Naive thymus-derived CD8-positive, alpha-beta T cell (primary cell): Measurements from ENCODE around the gene KDM5B. TPM values are rescaled to one million over a fixed set of nuclear protein-coding genes. Genes with fewer than 3 reads are reported as not detected.

ENCODE experiments used
- ATAC-seq, 2 donors: fragments of 150-1000 bp; cut with Tn5 transposase in 1 of 2; sonication (Bioruptor Pico), chemical (Tn5 transposase) in 1 of 2; 1 replicate in 1 of 2; 2 replicates in 1 of 2; pipeline ENCODE4 v1.10.0; 2021; ENCODE audit warnings: mild to moderate bottlenecking in 2 of 2, moderate library complexity in 2 of 2
- POLR2A ChIA-PET: fragments of 350-600 bp; sonication (Branson Sonifier 250); formaldehyde crosslinking; loops from one replicate; lab custom pipeline; 2021; ENCODE audit warnings: antibody characterized with exemption; lab: Charles Lee
- DNase-seq, 10 donors: peaks; one replicate each; pipeline versions ENCODE4 v3.0.0 to v3.0.0-alpha.2; 2020 to 2022
- H3K27ac Mint-ChIP-seq, 10 donors: one replicate each; pipeline ENCODE4 v1.8.0; 2020 to 2022; ENCODE audit warnings: mild to moderate bottlenecking in 10 of 10, mixed read lengths in 10 of 10, moderate library complexity in 4 of 10, inconsistent platforms in 1 of 10
- H3K27me3 Mint-ChIP-seq, 5 donors: one replicate each; pipeline ENCODE4 v1.8.0; 2021 to 2022; ENCODE audit warnings: mixed read lengths in 5 of 5
- H3K36me3 Mint-ChIP-seq, 3 donors: one replicate each; pipeline ENCODE4 v1.8.0; 2020 to 2022; ENCODE audit warnings: mixed read lengths in 3 of 3, mild to moderate bottlenecking in 2 of 3, inconsistent platforms in 1 of 3
- H3K4me1 Mint-ChIP-seq, 4 donors: one replicate each; pipeline ENCODE4 v1.8.0; 2021 to 2022; ENCODE audit warnings: mixed read lengths in 4 of 4
- H3K4me3 Mint-ChIP-seq, 10 donors: one replicate each; pipeline ENCODE4 v1.8.0; 2020 to 2022; ENCODE audit warnings: mild to moderate bottlenecking in 10 of 10, mixed read lengths in 10 of 10, moderate library complexity in 6 of 10, inconsistent platforms in 1 of 10
- H3K9me3 Mint-ChIP-seq, 9 donors: one replicate each; pipeline ENCODE4 v1.8.0; 2020 to 2022; ENCODE audit warnings: mixed read lengths in 9 of 9, mild to moderate bottlenecking in 3 of 9, inconsistent platforms in 1 of 9, moderate library complexity in 1 of 9
- polyA plus RNA-seq, 3 donors: library from polyadenylated mRNA; unstranded; fragments of 300-500 nt; fragmentation: Illumina TruSeq; gene quantifications; one replicate each; pipeline ENCODE4 v1.2.3, GENCODE V29; 2021
- total RNA-seq, 8 experiments: library from RNA in 2 of 8; stranded (reverse) in 2 of 8; gene quantifications; one replicate each; pipeline ENCODE4 v1.2.3 and lab custom pipeline; 2021 to 2026

The KDM5B gene
- 10 to 100 TPM; 45.6 to 48.0 TPM for total RNA-seq
- 10 to 100 TPM in 2 of 3 donors, 1 to 10 TPM in 1; 7.9 to 11.9 (median 11.5) TPM for polyA plus RNA-seq
- 75.0 to 127 (median 110) reads per million in 6 experiments for total RNA-seq (lab: John Stamatoyannopoulos, UW)

DNA sequence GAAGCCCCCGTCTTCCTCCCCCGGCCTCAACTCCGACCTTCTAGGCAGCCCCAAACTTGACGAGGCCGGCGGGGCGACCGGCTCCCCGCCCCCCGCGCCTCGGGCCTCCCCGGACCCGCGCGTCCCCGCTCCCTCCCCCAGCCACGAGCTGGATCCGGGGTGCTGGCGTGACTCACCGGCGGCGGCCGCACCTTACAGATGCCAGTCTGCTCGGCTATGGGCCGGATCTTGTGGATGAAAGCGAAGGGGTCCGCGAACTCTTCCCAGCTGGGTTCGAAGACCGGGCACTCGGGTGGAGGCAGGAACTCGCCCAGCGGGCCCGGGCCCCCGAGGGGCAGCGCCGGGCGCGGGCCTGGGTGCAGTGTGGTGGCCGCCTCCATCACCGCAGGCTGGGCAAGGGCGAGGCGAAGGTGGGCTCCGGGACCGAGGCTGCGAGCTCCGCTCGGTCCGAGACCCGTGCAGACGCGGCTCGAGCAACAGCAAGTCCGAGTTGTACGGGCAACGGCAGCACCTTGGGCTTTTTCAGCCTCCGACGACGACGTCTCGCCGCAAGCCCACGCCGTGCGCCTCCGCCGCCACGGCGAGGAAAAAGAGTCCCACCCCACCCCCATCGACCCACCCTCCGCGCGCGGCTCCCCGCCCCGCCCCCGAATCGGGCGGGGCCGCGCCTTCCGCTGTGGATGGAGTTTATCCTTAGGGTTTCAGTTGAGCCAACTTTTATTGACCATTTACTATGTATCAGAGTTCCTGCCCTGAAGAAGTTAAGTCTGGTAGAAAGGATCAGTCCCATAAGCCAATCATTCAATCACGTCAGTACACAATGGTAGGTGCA lies at the start of gene KDM5B:
Gene KDM5B (minus strand): TSS at position 496 of the 832 bp plus-strand sequence. CDS start 116 bp downstream, at position 380.
- Mint-ChIP-seq H3K27ac (peak within 1 kb of the TSS; percentile 55 to 91 (median 82)), H3K27me3 (no peaks in the 10 kb centered on the region), H3K4me3 (peak within 1 kb of the TSS; percentile 75 to 97 (median 84)), H3K9me3 (no peaks in the 10 kb centered on the region), H3K4me1 (peaks cover 26 to 62% (median 55%) of the 10 kb centered on the region in 4 donors), H3K36me3 (no peaks in the 10 kb centered on the region)
- DNase-seq, result peak; percentile 38 to 77 (median 52)
- ATAC-seq, result peak; percentile 57 to 62
- POLR2A ChIA-PET, result interaction anchor here (0.7 to 1.1 kb wide), 2 partner anchors 10 to 12 kb away, joined by 3 read pairs; no protein-coding TSS in a partner anchor

DNA sequence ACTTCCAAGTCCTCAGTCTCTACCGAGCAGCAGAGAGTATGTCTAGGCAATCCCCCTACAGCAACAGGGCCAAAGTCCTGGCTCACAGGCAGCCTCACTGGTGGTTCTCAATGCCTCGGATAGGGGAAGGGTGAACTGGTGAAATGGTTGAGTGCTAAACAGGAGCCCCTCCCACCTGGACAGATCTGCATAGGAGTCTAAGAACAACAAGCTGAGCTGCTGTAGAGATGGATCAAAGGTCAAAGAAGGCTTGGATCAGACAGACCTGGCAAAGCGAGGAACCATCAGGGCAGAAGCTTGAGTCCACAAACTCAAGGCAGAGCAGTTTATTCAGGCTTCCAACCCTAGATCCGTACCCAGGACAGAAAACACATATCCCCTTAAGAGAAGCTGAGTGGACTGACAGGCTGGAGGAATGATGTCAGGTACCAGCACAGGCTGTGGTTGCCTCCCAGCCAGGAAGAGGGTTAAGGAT lies 49.0 kb upstream of the KDM5B start:
- POLR2A ChIA-PET, result interaction anchor here (0.5 kb wide), 1 partner anchor 126 kb away, joined by 3 read pairs; no protein-coding TSS in a partner anchor
- ATAC-seq, result no peak
- Mint-ChIP-seq H3K27me3 (peaks cover 8 to 36% (median 21%) of the 10 kb centered on the region in 5 donors), H3K27ac (peak overlapping the region in 1 of 10 donors; percentile 9), H3K36me3 (no peaks in the 10 kb centered on the region), H3K4me3 (no peak overlapping the region), H3K4me1 (peaks cover 8 to 16% (median 14%) of the 10 kb centered on the region in 4 donors), H3K9me3 (no peaks in the 10 kb centered on the region)
- no peak for DNase-seq

DNA sequence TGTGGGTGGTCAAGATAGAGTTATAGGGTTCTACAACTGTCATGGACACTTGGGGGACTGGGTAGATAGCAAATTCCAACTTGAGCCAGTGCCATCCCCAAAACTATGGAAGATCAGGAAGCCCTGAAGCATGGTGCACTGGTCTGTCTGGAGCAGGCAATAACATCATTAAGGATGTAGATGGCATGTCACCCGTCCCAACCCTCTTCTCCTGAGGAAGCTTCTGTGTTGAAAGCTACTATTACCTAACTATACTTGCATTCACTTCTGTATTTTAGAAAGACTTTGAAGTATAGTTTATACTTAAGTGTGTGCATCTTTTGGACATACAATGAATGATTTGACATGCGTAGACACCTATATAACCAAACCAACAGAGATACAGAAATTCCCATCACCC lies 47.8 kb upstream of the KDM5B start:
- DNase-seq (no peak), ATAC-seq (no peak)
- POLR2A ChIA-PET, result no interaction called here
- Mint-ChIP-seq H3K4me1 (peaks cover 0 to 6% (median 4%) of the 10 kb centered on the region in 4 donors), H3K36me3 (no peaks in the 10 kb centered on the region), H3K9me3 (no peaks in the 10 kb centered on the region), H3K4me3 (no peak overlapping the region), H3K27ac (no peak overlapping the region), H3K27me3 (peaks cover 2 to 24% (median 11%) of the 10 kb centered on the region in 5 donors)

DNA sequence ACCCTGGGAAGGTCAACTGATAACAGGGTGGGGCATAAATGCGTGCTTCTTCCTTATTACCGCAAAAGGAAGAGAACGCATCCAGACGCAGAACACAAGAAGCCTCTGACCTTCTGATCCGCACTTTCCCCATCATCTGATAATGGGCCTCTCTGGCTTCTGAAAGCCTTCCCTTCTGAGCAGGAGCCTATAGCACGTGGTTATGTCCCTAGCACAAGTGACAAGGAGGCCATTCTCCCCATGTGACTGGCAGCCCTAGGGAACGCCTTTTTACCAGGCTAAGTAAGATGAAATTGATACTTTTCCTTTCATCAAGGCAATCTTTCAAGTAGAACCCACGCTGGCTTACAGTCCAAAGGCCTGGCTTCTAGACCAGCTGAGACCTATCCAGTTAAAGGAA lies 46.6 kb upstream of the KDM5B start:
- POLR2A ChIA-PET, result no interaction called here
- Mint-ChIP-seq H3K4me3 (no peak overlapping the region), H3K27me3 (peaks cover 2 to 14% (median 2%) of the 10 kb centered on the region in 5 donors), H3K4me1 (peaks cover 0 to 4% (median 0%) of the 10 kb centered on the region in 4 donors), H3K27ac (no peak overlapping the region), H3K36me3 (no peaks in the 10 kb centered on the region), H3K9me3 (no peaks in the 10 kb centered on the region)
- ATAC-seq, result no peak
- no peak for DNase-seq

DNA sequence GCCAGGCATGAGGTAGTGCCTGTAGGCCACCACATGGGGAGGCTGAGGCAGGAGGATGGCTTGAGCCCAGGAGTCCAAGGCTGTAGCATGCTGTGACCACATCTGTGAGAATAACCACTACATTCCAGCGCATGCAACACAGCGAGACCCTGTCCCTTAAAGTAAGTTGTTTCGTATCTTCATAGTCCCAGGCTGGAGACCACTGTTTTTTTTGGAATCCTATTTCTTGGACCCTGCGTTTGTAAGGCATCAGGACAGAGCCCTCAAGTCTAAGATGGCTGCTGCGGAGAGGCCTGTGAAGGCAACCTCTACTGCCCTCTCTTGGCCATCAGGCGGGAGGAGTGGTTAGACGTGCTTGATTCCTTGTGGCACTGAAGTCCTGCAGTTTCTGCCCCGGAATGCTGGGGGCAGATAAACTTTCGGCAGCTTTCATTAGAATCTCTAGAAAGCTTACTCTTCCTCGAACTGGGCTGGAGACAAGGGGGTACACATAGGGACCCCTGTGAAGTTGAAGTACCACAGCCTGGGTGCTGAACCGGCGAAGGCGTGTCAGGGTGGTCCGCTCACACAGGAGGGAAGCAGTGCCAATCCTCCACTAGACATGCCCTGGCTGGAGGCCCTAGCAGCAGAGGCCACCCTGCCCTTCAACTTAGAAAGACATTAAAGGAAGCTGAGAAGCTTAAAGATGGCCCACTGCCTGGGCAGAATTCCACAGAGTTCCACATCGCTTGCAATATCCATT lies 44.1 kb upstream of the KDM5B start:
- H3K36me3 Mint-ChIP-seq, result no peaks in the 10 kb centered on the region
- peak in 1 of 2 donors; percentile 54 for ATAC-seq
- H3K4me1 Mint-ChIP-seq, result peaks cover 0 to 5% (median 0%) of the 10 kb centered on the region in 4 donors
- H3K4me3 Mint-ChIP-seq, result no peak overlapping the region
- POLR2A ChIA-PET, result no interaction called here
- peak in 2 of 10 donors; percentile 13 to 14 for DNase-seq
- H3K27me3 Mint-ChIP-seq, result no peaks in the 10 kb centered on the region
- H3K27ac Mint-ChIP-seq, result no peak overlapping the region
- H3K9me3 Mint-ChIP-seq, result no peaks in the 10 kb centered on the region

DNA sequence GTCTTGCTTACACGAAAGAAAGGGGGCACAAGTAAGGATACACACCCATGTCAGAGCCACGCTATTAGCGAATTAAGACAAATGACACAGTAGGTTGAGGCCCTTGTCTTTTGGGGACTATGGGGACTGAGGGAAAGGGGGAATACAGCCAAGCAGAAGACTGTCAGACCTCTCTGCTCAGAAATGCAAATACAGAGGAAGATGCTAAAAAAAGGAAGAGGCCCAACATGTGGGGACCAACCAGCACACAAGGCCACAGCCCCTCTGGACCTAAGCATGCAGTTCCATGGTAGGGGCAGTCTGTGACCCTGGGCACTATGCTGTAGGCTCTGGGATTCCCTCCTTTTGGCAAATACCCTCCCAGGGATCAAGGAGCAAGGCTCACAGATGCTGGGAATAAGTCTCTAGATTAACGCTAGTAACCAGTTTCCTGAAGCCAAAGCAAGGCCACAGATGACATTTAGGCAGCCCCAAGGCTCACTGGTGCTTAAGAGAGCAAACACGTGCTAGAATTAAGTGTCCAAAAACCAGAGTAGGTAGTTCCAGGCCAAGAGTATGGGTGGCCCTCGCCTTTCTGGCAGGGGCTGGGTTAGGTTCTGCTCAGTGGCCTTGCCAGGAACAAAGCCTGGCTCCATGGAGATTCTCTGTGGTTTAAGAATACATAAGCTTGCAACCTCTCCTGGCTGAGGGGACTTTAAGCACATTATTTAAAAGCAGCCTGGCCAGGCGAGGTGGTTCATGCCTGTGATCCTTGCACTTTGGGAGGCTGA lies 42.6 kb upstream of the KDM5B start:
- Mint-ChIP-seq H3K36me3 (no peaks in the 10 kb centered on the region), H3K27me3 (peaks cover 0 to 4% (median 0%) of the 10 kb centered on the region in 5 donors)

DNA sequence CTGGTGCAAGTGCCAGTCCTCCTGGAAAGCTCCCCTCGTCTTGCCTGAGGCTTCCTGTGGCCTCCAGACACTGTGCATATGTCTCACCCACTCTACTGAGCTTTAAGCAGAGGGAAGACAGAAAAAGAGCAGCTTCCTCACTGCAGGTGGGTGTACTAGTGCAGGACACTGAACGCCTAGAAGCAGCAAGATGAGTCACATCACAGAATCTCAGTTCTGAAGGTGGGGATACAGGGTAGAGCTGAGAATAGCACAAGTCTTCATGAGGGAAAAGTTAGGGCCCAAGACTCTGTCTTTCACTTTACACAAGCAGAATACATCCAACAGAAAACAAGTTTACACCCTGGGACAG lies 39.9 kb upstream of the KDM5B start:
- ATAC-seq (no peak), DNase-seq (no peak)
- no peaks in the 10 kb centered on the region for H3K9me3 Mint-ChIP-seq
- no peak overlapping the region for H3K27ac Mint-ChIP-seq
- no peaks in the 10 kb centered on the region for H3K36me3 Mint-ChIP-seq
- H3K27me3 Mint-ChIP-seq, result peaks cover 0 to 12% (median 1%) of the 10 kb centered on the region in 5 donors
- POLR2A ChIA-PET, result no interaction called here
- no peak overlapping the region for H3K4me3 Mint-ChIP-seq
- peaks cover 0 to 5% (median 0%) of the 10 kb centered on the region in 4 donors for H3K4me1 Mint-ChIP-seq

More for the DNA sequence above, 42.6 kb upstream of the KDM5B start:
- peaks cover 0 to 5% (median 0%) of the 10 kb centered on the region in 4 donors for H3K4me1 Mint-ChIP-seq
- H3K27ac Mint-ChIP-seq, result no peak overlapping the region
- DNase-seq, result no peak
- no peak for ATAC-seq
- POLR2A ChIA-PET, result no interaction called here
- no peaks in the 10 kb centered on the region for H3K9me3 Mint-ChIP-seq
- H3K4me3 Mint-ChIP-seq, result no peak overlapping the region

DNA sequence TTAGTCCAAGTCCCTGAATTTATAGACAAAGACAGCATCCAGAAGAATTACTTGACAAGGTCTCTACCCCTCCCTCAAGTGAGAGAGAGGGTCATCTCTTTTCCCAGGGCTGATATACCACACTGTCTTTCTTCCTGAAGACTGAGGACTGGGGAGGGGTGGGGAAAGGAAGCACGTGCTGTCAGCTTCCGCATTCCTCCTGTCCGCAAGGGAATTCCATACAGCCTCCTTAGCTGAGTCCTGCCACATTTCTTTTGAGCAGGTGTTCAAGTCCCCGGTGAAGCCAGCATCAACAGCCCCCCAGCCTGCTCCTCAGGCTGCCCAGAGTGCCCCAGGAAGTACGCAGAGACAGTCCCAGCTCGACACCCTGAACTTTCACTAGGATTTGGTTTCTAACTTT lies 36.7 kb upstream of the KDM5B start:
- ATAC-seq, result no peak
- POLR2A ChIA-PET, result no interaction called here
- Mint-ChIP-seq H3K9me3 (no peaks in the 10 kb centered on the region), H3K27me3 (peaks cover 3 to 31% (median 11%) of the 10 kb centered on the region in 5 donors), H3K4me1 (peaks cover 0 to 1% (median 0%) of the 10 kb centered on the region in 4 donors), H3K4me3 (no peak overlapping the region), H3K36me3 (no peaks in the 10 kb centered on the region), H3K27ac (no peak overlapping the region)
- no peak for DNase-seq

DNA sequence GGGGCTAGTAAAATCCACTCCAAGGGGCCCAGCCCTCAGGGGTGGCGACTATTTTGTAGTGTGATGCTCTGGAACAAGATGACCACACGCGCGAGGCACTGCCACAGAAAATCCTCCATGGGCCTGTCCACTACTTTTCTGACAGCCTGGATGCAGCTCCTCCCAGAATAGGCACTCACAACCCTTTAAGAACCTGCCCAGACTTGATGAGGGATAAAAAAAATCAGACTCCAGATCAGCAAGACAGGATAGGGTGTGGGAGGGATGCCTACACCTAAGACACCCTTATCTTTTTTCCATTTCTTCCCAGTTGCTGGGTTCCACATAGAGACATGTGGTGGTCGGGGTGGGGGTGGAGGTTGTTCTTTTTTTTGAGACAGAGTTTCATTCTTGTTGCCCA lies 36.0 kb upstream of the KDM5B start:
- no peaks in the 10 kb centered on the region for H3K36me3 Mint-ChIP-seq
- POLR2A ChIA-PET, result no interaction called here

DNA sequence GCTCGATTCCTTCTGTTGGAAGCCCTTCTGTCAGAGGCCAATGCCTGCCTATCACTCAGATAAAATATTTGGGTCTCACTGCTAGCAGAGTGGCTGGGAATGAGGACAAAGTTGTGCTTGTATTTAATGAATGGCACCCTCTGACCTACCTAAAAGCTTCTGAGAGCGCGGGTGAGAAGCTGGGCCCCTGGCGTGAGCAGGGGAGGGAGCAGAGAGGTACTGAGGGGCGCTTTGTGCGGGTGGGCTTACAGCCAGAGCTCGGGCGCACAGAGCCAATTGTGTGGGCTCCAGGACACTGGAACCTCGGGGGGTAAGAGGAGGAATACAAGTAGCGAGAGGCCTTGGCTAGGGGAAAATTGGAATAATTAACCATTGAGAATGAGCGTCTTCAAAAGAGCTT lies 34.9 kb upstream of the KDM5B start:
- no peak for ATAC-seq
- H3K27me3 Mint-ChIP-seq, result peaks cover 3 to 31% (median 11%) of the 10 kb centered on the region in 5 donors

More for the DNA sequence above, 36.0 kb upstream of the KDM5B start:
- Mint-ChIP-seq H3K4me3 (no peak overlapping the region), H3K9me3 (no peaks in the 10 kb centered on the region), H3K4me1 (peaks cover 0 to 1% (median 0%) of the 10 kb centered on the region in 4 donors), H3K27ac (no peak overlapping the region), H3K27me3 (peaks cover 3 to 31% (median 11%) of the 10 kb centered on the region in 5 donors)
- ATAC-seq (no peak), DNase-seq (no peak)

DNA sequence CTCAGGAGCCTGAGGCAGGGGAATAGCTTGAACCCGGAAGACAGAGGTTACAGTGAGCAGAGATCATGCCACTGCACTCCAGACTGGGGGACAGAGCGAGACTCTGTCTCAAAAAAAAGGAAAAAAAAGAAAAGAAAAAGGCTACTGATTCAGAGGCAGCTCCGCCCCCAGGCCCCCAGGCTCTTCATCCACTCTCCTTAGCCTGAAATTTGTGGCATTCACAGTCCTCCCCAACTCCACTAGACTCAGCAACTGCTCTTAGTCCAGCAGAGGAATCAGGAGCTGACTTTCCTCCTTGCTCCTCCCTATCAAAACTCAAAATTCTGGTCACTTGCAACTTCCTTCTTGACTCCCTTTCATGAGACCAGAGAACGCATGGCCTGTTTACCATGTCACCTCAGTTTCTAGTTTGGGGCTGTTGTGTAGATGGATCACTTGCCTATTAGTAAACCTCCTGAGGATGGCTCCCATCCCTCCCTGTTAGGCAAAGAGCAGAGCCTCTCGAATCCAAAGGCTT lies 29.6 kb upstream of the KDM5B start:
- H3K4me3 Mint-ChIP-seq, result peak overlapping the region in 1 of 10 donors; percentile 11
- POLR2A ChIA-PET, result no interaction called here
- H3K36me3 Mint-ChIP-seq, result no peaks in the 10 kb centered on the region
- DNase-seq (no peak), ATAC-seq (no peak)
- peaks cover 23 to 37% (median 32%) of the 10 kb centered on the region in 4 donors for H3K4me1 Mint-ChIP-seq
- H3K27me3 Mint-ChIP-seq, result peaks cover 0 to 15% (median 4%) of the 10 kb centered on the region in 5 donors
- H3K27ac Mint-ChIP-seq, result no peak overlapping the region
- H3K9me3 Mint-ChIP-seq, result no peaks in the 10 kb centered on the region

More for the DNA sequence above, 34.9 kb upstream of the KDM5B start:
- peak overlapping the region in 1 of 10 donors; percentile 49 for H3K27ac Mint-ChIP-seq
- no peaks in the 10 kb centered on the region for H3K9me3 Mint-ChIP-seq
- POLR2A ChIA-PET, result no interaction called here
- H3K4me1 Mint-ChIP-seq, result peaks cover 0 to 2% (median under 1%) of the 10 kb centered on the region in 4 donors
- DNase-seq, result no peak
- no peaks in the 10 kb centered on the region for H3K36me3 Mint-ChIP-seq
- no peak overlapping the region for H3K4me3 Mint-ChIP-seq
